ENCODE data around the gene KPNB1.

DNA sequence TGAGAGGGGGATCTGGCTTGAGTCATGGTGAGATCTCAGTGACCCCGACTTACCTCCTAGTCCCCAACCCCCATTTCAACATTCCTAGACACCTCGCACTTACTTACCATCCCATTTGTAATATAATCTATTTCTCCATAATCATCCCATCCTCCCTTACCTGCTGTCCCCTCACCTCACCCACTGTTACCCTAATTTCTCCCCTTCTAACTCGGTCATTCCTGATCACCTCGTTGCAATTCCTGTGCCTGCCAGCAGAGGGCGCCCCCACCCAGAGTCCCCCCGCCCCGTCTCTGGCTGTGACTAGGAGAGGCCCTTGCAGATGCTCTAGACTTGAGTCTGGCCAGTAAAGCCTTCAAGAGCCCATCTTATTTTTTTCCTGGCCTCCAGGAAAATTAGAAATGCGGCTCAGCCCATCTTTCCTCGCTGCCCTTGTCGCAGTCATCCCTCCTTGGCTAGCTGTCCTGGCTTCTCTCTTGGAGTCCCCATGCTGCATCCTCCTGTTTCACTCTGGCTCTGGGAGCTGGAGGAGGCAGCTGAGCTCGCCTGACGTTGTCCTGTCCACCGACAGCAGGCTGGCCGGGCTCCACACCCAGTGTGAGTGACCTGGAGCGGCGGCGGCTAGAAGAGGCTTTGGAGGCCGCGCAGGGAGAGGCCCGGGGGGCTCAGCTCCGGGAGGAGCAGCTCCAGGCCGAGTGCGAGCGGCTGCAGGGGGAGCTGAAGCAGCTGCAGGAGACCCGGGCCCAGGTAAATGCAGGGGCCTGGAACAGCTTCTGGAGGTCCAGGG is 49.2 kb downstream of the KPNB1 start:
- TF ChIP-seq EZH2 (IDR thresholded peaks at IDR 0.05; ENCODE audit: insufficient read depth, poor library complexity, severe bottlenecking) (no peak), EZH2phosphoT487 (IDR thresholded peaks at IDR 0.05; ENCODE audit: insufficient read depth, low read depth) (no peak)
